MM.1S (cell line): ENCODE results near the gene BIRC7.

Source experiments
- DNase-seq: peaks from one replicate; pipeline ENCODE4 v3.0.0-alpha.2; 2015
- H2AFZ ChIP-seq: fragments of 300-600 bp; sonication (generic); 2 replicates; pipeline ENCODE4 v1.6.0; 2016; ENCODE audit warnings: antibody characterized with exemption, low read length
- H3F3A ChIP-seq: fragments of 300-600 bp; sonication (generic); 2 replicates; pipeline ENCODE4 v1.6.1; 2016; ENCODE audit warnings: mild to moderate bottlenecking, antibody characterized with exemption, low read length, moderate library complexity, mixed read lengths; ENCODE audit not compliant: insufficient read depth
- H3K27ac ChIP-seq: fragments of 300-600 bp; sonication (generic); 2 replicates; pipeline ENCODE4 v1.5.1; 2016; ENCODE audit warnings: mild to moderate bottlenecking, low read length
- H3K27me3 ChIP-seq: fragments of 300-600 bp; sonication (generic); replicated peaks from 2 replicates; pipeline ENCODE4 v1.6.0; 2016; ENCODE audit warnings: low read length; ENCODE audit not compliant: insufficient read depth
- H3K36me3 ChIP-seq: fragments of 300-600 bp; sonication (generic); replicated peaks from 2 replicates; pipeline ENCODE4 v1.6.1; 2016; ENCODE audit warnings: mild to moderate bottlenecking, low read length, mixed read lengths; ENCODE audit not compliant: insufficient read depth
- H3K4me1 ChIP-seq: fragments of 300-600 bp; sonication (generic); 2 replicates; pipeline ENCODE4 v1.6.1; 2016; ENCODE audit warnings: low read length, mixed read lengths
- H3K4me2 ChIP-seq: fragments of 300-600 bp; sonication (generic); 2 replicates; pipeline ENCODE4 v1.6.0; 2016; ENCODE audit warnings: low read depth, low read length
- H3K4me3 ChIP-seq: fragments of 300-600 bp; sonication (generic); 2 replicates; pipeline ENCODE4 v1.5.1; 2016; ENCODE audit warnings: low read length, mixed read lengths
- H3K79me2 ChIP-seq: fragments of 300-600 bp; sonication (generic); 2 replicates; pipeline ENCODE4 v1.6.1; 2016; ENCODE audit warnings: mixed run types, low read length, mixed read lengths
- H3K9ac ChIP-seq: fragments of 300-600 bp; sonication (generic); 2 replicates; pipeline ENCODE4 v1.6.1; 2016; ENCODE audit warnings: low read length, mixed read lengths
- H3K9me2 ChIP-seq: fragments of 300-600 bp; sonication (generic); replicated peaks from 2 replicates; pipeline ENCODE4 v1.6.1; 2016; ENCODE audit warnings: mild to moderate bottlenecking, low read length, mixed read lengths; ENCODE audit not compliant: insufficient read depth
- H3K9me3 ChIP-seq: fragments of 300-600 bp; sonication (generic); replicated peaks from 2 replicates; pipeline ENCODE4 v1.6.1; 2016; ENCODE audit warnings: mild to moderate bottlenecking, low read length, mixed read lengths; ENCODE audit not compliant: insufficient read depth
- H4K20me1 ChIP-seq: fragments of 300-600 bp; sonication (generic); 2 replicates; pipeline ENCODE4 v1.6.1; 2016; ENCODE audit warnings: mild to moderate bottlenecking, low read length, moderate library complexity, mixed read lengths; ENCODE audit not compliant: insufficient read depth
- CTCF ChIP-seq: fragments of 300-600 bp; sonication (generic); IDR thresholded peaks from 2 replicates; pipeline ENCODE4 v1.5.1; 2016; ENCODE audit warnings: antibody characterized with exemption, low read length, mixed read lengths
- EZH2 ChIP-seq: fragments of 300-600 bp; sonication (generic); optimal IDR thresholded peaks from 2 replicates; pipeline ENCODE3; 2017; ENCODE audit warnings: low read depth, mild to moderate bottlenecking, antibody characterized with exemption, low read length, mixed read lengths
- EZH2phosphoT487 ChIP-seq: fragments of 300-600 bp; sonication (generic); IDR thresholded peaks from 2 replicates; pipeline ENCODE4 v1.6.1; 2018; ENCODE audit warnings: antibody characterized with exemption, low read length

BIRC7 gene

GRCh38 chr20:63206878-63207277 lies 28.8 kb upstream of the BIRC7 start:
- Histone ChIP-seq H3K4me3 (no peak overlapping the region), H3K79me2 (peaks cover 96% of the 10 kb centered on the region), H3K4me2 (no peak overlapping the region), H3K9ac (no peak overlapping the region), H4K20me1 (peaks cover 15% of the 10 kb centered on the region), H3F3A (no peaks in the 10 kb centered on the region), H3K36me3 (peaks cover 12% of the 10 kb centered on the region), H3K27ac (no peak overlapping the region), H3K9me3 (no peaks in the 10 kb centered on the region), H3K27me3 (no peaks in the 10 kb centered on the region), H2AFZ (no peak overlapping the region), H3K4me1 (no peaks in the 10 kb centered on the region), H3K9me2 (no peaks in the 10 kb centered on the region)
- TF ChIP-seq CTCF (no peak), EZH2phosphoT487 (no peak), EZH2 (no peak)
- no peak for DNase-seq

GRCh38 chr20:63208346-63208909 lies 27.3 kb upstream of the BIRC7 start:
- Histone ChIP-seq H3K9ac (no peak overlapping the region), H3K4me2 (no peak overlapping the region), H3K9me3 (no peaks in the 10 kb centered on the region), H3K79me2 (peaks cover 96% of the 10 kb centered on the region), H3K4me1 (no peaks in the 10 kb centered on the region), H2AFZ (no peak overlapping the region), H3K27me3 (no peaks in the 10 kb centered on the region), H3K9me2 (no peaks in the 10 kb centered on the region), H3F3A (no peaks in the 10 kb centered on the region), H3K36me3 (peaks cover 17% of the 10 kb centered on the region), H3K4me3 (no peak overlapping the region), H4K20me1 (peaks cover 21% of the 10 kb centered on the region), H3K27ac (no peak overlapping the region)
- no peak for DNase-seq
- TF ChIP-seq EZH2phosphoT487 (no peak), CTCF (no peak), EZH2 (no peak)

- no peaks in the 10 kb centered on the region for H3K9me2 ChIP-seq
- no peak overlapping the region for H3K27ac ChIP-seq
- no peak overlapping the region for H3K4me3 ChIP-seq
- no peaks in the 10 kb centered on the region for H3K27me3 ChIP-seq
- H3K4me2 ChIP-seq: no peak overlapping the region
- peaks cover 27% of the 10 kb centered on the region for H4K20me1 ChIP-seq
- H3K9ac ChIP-seq: no peak overlapping the region
- peaks cover 96% of the 10 kb centered on the region for H3K79me2 ChIP-seq
- TF ChIP-seq EZH2phosphoT487 (no peak), EZH2 (no peak), CTCF (no peak)
- peaks cover 17% of the 10 kb centered on the region; the same call in 1 of the 2 replicates for H3K36me3 ChIP-seq
- H2AFZ ChIP-seq: no peak overlapping the region
- H3K9me3 ChIP-seq: no peaks in the 10 kb centered on the region
- H3K4me1 ChIP-seq: peaks cover 7% of the 10 kb centered on the region
- H3F3A ChIP-seq: no peaks in the 10 kb centered on the region
- no peak for DNase-seq
These were observed 25.6 kb upstream of the BIRC7 start for GRCh38 chr20:63210011-63210605.
